Keratinocyte (primary cell): Measurements from ENCODE around the gene DAZ2. TPM values are rescaled to one million over a fixed set of nuclear protein-coding genes. Genes with fewer than 3 reads are reported as not detected.
"Not testable (repeated sequence)": the region's sequence is repeated elsewhere in the genome, so short reads cannot be mapped to it uniquely, and the experiment has no call there.

Experiments
- DNase-seq: peaks from one replicate; pipeline ENCODE4 v3.0.0-alpha.2; 2011; ENCODE audit warnings: low read depth, missing footprints, low spot score
- FAIRE-seq: peaks from 2 replicates; lab custom pipeline; 2011; peaks lifted over from hg19 to GRCh38; lab: Jason Lieb, UNC
- H2AFZ ChIP-seq: 2 replicates; pipeline ENCODE4 v1.6.0; 2012; ENCODE audit warnings: low read length, control low read depth, inconsistent platforms; ENCODE audit not compliant: control insufficient read depth
- H3K27ac ChIP-seq: 2 replicates; pipeline ENCODE4 v1.5.1; 2011; ENCODE audit warnings: low read length; ENCODE audit not compliant: control insufficient read depth, insufficient read depth
- H3K27me3 ChIP-seq: 3 replicates; pipeline ENCODE4 v1.6.0; 2011; ENCODE audit warnings: low read length; ENCODE audit not compliant: control insufficient read depth, insufficient read depth; ENCODE audit errors: extremely low read depth
- H3K36me3 ChIP-seq, 2 experiments: 2 replicates in 1 of 2; 3 replicates in 1 of 2; pipeline ENCODE4 v1.5.1; 2011; ENCODE audit warnings: low read length in 2 of 2, mild to moderate bottlenecking in 1 of 2; ENCODE audit not compliant: control insufficient read depth in 2 of 2, insufficient read depth in 2 of 2; ENCODE audit errors: extremely low read depth in 1 of 2
- H3K4me1 ChIP-seq: 3 replicates; pipeline ENCODE4 v1.5.1; 2011; ENCODE audit warnings: low read length; ENCODE audit not compliant: control insufficient read depth, insufficient read depth; ENCODE audit errors: extremely low read depth
- H3K4me2 ChIP-seq: 3 replicates; pipeline ENCODE4 v1.6.0; 2011; ENCODE audit warnings: low read depth, low read length; ENCODE audit not compliant: control insufficient read depth, insufficient read depth; ENCODE audit errors: extremely low read depth
- H3K4me3 ChIP-seq, 3 experiments: fragments of 200-600 bp in 1 of 3; sonication (generic) in 1 of 3; 2 replicates in 2 of 3; 3 replicates in 1 of 3; pipeline ENCODE4 v1.5.1; 2011 to 2016; ENCODE audit warnings: low read length in 3 of 3, mild to moderate bottlenecking in 3 of 3, control low read depth in 2 of 3, inconsistent platforms in 1 of 3, low read depth in 1 of 3, mixed read lengths in 1 of 3, mixed run types in 1 of 3, moderate library complexity in 1 of 3; ENCODE audit not compliant: control insufficient read depth in 2 of 3, insufficient read depth in 2 of 3; ENCODE audit errors: extremely low read depth in 1 of 3
- H3K79me2 ChIP-seq: 2 replicates; pipeline ENCODE4 v1.6.0; 2012; ENCODE audit warnings: low read length; ENCODE audit not compliant: control insufficient read depth, insufficient read depth
- H3K9ac ChIP-seq: 3 replicates; pipeline ENCODE4 v1.6.0; 2011; ENCODE audit warnings: low read length; ENCODE audit not compliant: control insufficient read depth, insufficient read depth; ENCODE audit errors: extremely low read depth
- H3K9me1 ChIP-seq: 3 replicates; pipeline ENCODE4 v1.6.0; 2011; ENCODE audit warnings: low read length; ENCODE audit not compliant: control insufficient read depth, insufficient read depth; ENCODE audit errors: extremely low read depth
- H3K9me3 ChIP-seq: 2 replicates; pipeline ENCODE4 v1.5.1; 2012; ENCODE audit warnings: low read depth, low read length; ENCODE audit not compliant: control insufficient read depth
- H4K20me1 ChIP-seq: 3 replicates; pipeline ENCODE4 v1.6.0; 2011; ENCODE audit warnings: low read length; ENCODE audit not compliant: control insufficient read depth, insufficient read depth; ENCODE audit errors: extremely low read depth
- dilution Hi-C: fragments of 300-500 bp; cut with MboI; formaldehyde crosslinking; loops from one replicate; pipeline ENCODE4 v1.7.0; 2020; ENCODE audit warnings: low sequenced_read_pairs; ENCODE audit not compliant: extremely low pct_ligation_motif_present
- polyA minus RNA-seq, 3 experiments: library from RNA; depleted of rRNA, polyadenylated mRNA; stranded (reverse); fragments of >200 nt; gene quantifications; 1 replicate in 1 of 3; 2 replicates in 1 of 3; 3 replicates in 1 of 3; pipeline ENCODE4 v1.2.3, GENCODE V29; 2011
- polyA plus RNA-seq, 5 experiments: library from polyadenylated mRNA; depleted of rRNA in 3 of 5; stranded (reverse) in 3 of 5; stranded (forward) in 1 of 5; unstranded in 1 of 5; fragments of >200 nt; gene quantifications; 1 replicate in 1 of 5; 2 replicates in 3 of 5; 3 replicates in 1 of 5; pipeline versions ENCODE4 v1.2.1 to v1.2.3, GENCODE V29; 2011 to 2012; ENCODE audit warnings: missing spikeins in 2 of 5, low read depth in 1 of 5, low replicate concordance in 1 of 5

The DAZ2 gene
- polyA plus RNA-seq: not detected in 3 replicates
- polyA plus RNA-seq (2011; ENCODE audit: low read depth): not detected
- polyA plus RNA-seq (2011; cell fraction: cytosol; rRNA removed): not detected in 2 replicates
- not detected in 2 replicates for polyA plus RNA-seq (2011; cell fraction: nucleus; rRNA removed)
- not detected in 2 replicates for polyA plus RNA-seq (2012; ENCODE audit: low replicate concordance)
- not detected in 3 replicates for polyA minus RNA-seq
- not detected for polyA minus RNA-seq (2011; cell fraction: cytosol; rRNA and poly(A)+ RNA removed)
- not detected in 2 replicates for polyA minus RNA-seq (2011; cell fraction: nucleus; rRNA and poly(A)+ RNA removed)

GRCh38 chrY:23219233-23219632 is at the start of gene DAZ2:
Gene DAZ2 (plus strand): TSS chrY:23219533. CDS start chrY:23219741, 208 bp downstream.
- DNase-seq, H3K9me1 ChIP-seq, H3K4me1 ChIP-seq, dilution Hi-C loops, H3K27ac ChIP-seq, H4K20me1 ChIP-seq, H3K4me3 ChIP-seq, FAIRE-seq, H3K36me3 ChIP-seq, H3K4me2 ChIP-seq, H3K9me3 ChIP-seq, H3K9ac ChIP-seq, H2AFZ ChIP-seq, H3K27me3 ChIP-seq, H3K79me2 ChIP-seq: not testable (repeated sequence)

- H3K4me2 ChIP-seq, H3K79me2 ChIP-seq, H3K4me1 ChIP-seq, H3K36me3 ChIP-seq, H3K4me3 ChIP-seq, dilution Hi-C loops, H3K27ac ChIP-seq, H3K9ac ChIP-seq, H4K20me1 ChIP-seq, H3K27me3 ChIP-seq, FAIRE-seq, H2AFZ ChIP-seq, DNase-seq, H3K9me1 ChIP-seq, H3K9me3 ChIP-seq: not testable (repeated sequence)
These were observed 20.4 kb upstream of the DAZ2 start, which contains the start of gene DAZ1 for GRCh38 chrY:23198908-23199307. Gene DAZ1 (minus strand): TSS chrY:23199008. CDS start chrY:23198800, 208 bp downstream.

- dilution Hi-C loops, H3K9me1 ChIP-seq: not testable (repeated sequence)
These were observed 11.9 kb upstream of the DAZ2 start for GRCh38 chrY:23207455-23207854.

GRCh38 chrY:23209802-23210495 is 9.4 kb upstream of the DAZ2 start:
- H3K79me2 ChIP-seq, dilution Hi-C loops, H4K20me1 ChIP-seq, H3K9me3 ChIP-seq, H3K4me1 ChIP-seq, H3K36me3 ChIP-seq, FAIRE-seq, H2AFZ ChIP-seq, H3K27me3 ChIP-seq, H3K9ac ChIP-seq, H3K27ac ChIP-seq, H3K9me1 ChIP-seq, H3K4me3 ChIP-seq, H3K4me2 ChIP-seq, DNase-seq: not testable (repeated sequence)

More at GRCh38 chrY:23207455-23207854, 11.9 kb upstream of the DAZ2 start:
- H3K27ac ChIP-seq, H3K4me3 ChIP-seq, H3K36me3 ChIP-seq, DNase-seq, H4K20me1 ChIP-seq, H3K79me2 ChIP-seq, H3K9ac ChIP-seq, H3K4me2 ChIP-seq, H3K9me3 ChIP-seq, FAIRE-seq, H2AFZ ChIP-seq, H3K27me3 ChIP-seq, H3K4me1 ChIP-seq: not testable (repeated sequence)

GRCh38 chrY:23210681-23211080 is 8.7 kb upstream of the DAZ2 start:
- H3K4me2 ChIP-seq, H4K20me1 ChIP-seq, H3K9me3 ChIP-seq, H3K79me2 ChIP-seq, DNase-seq, dilution Hi-C loops, FAIRE-seq, H3K27me3 ChIP-seq, H3K4me1 ChIP-seq, H3K36me3 ChIP-seq, H2AFZ ChIP-seq, H3K9me1 ChIP-seq, H3K27ac ChIP-seq, H3K9ac ChIP-seq, H3K4me3 ChIP-seq: not testable (repeated sequence)
